ENCODE results near the gene VPS13D.

The VPS13D gene

DNA sequence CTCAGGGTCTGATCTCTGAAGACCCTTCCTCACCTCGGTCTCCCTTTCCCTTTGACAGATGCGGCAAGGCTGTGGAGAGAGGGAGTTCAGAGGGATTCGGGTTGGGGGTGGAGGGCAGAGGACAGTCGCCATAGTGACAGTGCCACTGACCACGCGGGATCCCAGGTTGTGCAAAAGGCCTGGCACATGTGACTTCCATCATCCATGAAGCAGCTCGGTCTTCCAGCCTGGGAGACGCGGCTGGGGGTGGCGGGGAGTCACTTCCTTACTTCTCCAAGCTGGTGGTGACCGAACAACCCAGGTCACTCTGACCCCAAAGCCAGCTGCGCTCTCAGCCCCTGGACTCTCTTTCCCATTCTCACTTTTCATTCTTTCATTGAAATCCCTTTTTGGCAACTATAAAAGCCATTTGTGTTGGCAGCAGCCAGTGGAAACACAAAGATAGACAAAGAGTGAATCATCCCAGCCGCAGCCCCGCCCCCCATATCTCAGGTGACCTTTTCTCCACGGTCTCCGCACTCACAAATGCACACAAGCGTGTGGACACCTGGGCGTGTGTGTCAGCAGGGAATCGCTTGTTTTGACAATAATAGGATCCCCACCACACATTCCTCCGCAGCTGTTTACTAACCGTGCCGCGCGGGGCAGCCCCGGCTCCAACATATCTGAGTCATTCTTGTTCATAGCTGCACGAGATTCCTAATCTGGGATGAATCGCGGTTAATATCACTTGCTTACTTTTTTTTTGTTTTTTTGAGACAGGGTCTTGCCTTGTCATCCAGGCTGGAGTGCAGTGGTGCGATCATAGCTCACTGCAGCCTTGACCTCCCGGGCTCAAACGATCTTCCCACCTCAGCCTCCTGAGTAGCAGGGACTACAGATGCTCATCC, 319.9 kb downstream of the VPS13D start:
- Histone ChIP-seq H3K36me3 (ENCODE audit: insufficient read depth, low read length) (no peaks in the 10 kb centered on the region), H3K9me3 (ENCODE audit: control insufficient read depth, insufficient read depth, low read length) (no peaks in the 10 kb centered on the region), H3K9ac (ENCODE audit: low read depth, low read length) (no peak overlapping the region), H3K4me1 (ENCODE audit: insufficient read depth, low read length) (peaks cover 19% of the 10 kb centered on the region)

GRCh38 chr1:12551584-12551983, 321.8 kb downstream of the VPS13D start:
- H3K9ac ChIP-seq (ENCODE audit: low read depth, low read length) = no peak overlapping the region
- H3K4me1 ChIP-seq (ENCODE audit: insufficient read depth, low read length) = peaks cover 20% of the 10 kb centered on the region
- no peaks in the 10 kb centered on the region for H3K9me3 ChIP-seq (ENCODE audit: control insufficient read depth, insufficient read depth, low read length)
- no peaks in the 10 kb centered on the region for H3K36me3 ChIP-seq (ENCODE audit: insufficient read depth, low read length)

DNA sequence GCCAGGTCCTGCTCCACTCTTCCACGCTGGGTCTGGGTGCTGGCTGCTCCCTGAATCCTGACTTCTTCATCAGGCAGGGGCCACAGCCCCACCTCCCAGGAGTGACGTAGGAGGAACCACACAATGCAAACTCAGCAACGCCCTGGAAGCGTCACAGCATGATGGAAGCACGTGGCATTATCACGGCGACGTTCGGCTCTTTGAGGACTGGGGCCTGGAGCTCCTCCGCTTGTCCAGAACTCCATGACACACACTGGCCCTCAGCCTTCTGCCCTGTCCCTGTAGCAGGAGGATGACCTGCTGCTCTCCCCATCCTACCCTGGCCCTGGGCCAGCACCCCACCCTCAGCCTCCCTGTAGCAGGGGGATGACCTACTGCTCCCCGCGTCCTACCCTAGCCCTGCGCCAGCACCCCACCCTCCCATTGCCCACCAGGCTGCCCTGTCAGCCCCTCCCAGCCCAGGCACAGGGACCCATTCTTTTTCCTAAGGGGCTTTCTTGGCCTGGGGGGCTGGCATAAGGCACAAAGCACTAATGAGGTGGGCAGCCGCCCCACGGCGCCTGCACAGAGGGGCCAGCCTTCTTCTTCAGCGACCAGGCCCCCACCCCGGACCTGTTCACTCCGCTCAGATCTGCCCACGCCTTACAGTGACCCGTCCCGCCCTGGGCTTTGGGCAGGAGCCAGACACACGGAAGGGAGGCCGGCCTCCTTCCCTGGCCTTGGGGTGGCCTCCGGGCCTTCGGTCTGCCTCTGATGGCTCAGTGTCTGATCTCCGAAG, 322.5 kb downstream of the VPS13D start:
- peaks cover 20% of the 10 kb centered on the region for H3K4me1 ChIP-seq (ENCODE audit: insufficient read depth, low read length)
- H3K9me3 ChIP-seq (ENCODE audit: control insufficient read depth, insufficient read depth, low read length) = peaks cover 1% of the 10 kb centered on the region
- no peak overlapping the region for H3K9ac ChIP-seq (ENCODE audit: low read depth, low read length)
- no peaks in the 10 kb centered on the region for H3K36me3 ChIP-seq (ENCODE audit: insufficient read depth, low read length)

DNA sequence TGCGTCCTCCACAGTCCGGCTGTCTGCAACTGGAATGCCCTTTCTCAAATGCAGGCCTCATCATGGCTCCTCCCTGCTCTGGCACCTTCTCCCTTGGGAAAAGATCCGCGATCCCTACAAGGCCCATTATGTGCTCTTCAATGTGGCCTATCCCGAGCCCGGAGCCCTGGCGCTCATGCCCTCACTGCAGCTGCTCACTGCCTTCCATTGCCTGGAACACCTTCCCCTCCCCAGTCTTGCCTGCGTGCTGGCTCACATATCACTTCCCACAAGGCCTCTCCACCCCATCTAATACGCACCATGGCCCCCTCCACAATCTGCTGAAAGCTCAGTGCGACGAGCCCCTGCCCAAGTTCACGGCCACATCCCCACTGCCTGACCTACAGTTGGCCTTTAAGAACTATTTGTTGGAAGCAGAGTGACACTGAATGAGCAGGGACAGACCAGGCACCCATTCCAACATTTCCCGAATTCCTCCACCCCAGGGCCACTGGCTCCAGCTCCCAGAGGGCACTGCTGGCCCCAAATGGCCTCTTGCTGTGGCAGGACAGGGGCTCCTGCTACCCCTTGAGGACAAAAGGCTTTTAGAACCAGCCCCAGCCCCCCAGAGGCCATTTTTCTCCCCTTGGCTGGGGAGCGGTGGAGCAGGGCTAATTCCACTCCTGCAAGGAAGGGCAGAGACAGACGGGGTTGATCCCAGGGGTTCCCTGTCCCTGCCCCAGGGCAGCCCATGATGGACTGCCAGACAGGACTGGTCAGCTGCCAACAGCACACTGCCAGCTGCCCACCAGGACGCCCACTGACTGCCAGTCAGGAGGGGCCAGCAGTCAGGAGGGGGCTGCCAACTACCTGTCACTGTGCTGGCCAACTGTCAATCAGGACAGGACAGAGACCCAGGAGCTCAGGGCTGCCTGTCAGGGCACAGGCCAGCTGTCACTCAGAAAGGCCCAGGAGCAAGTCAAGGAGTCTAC, 323.4 kb downstream of the VPS13D start:
- Histone ChIP-seq H3K9me3 (ENCODE audit: control insufficient read depth, insufficient read depth, low read length) (peaks cover 7% of the 10 kb centered on the region), H3K4me1 (ENCODE audit: insufficient read depth, low read length) (peaks cover 20% of the 10 kb centered on the region), H3K9ac (ENCODE audit: low read depth, low read length) (no peak overlapping the region), H3K36me3 (ENCODE audit: insufficient read depth, low read length) (no peaks in the 10 kb centered on the region)

GRCh38 chr1:12553963-12554362, 324.1 kb downstream of the VPS13D start:
- Histone ChIP-seq H3K36me3 (ENCODE audit: insufficient read depth, low read length) (no peaks in the 10 kb centered on the region), H3K4me1 (ENCODE audit: insufficient read depth, low read length) (peaks cover 20% of the 10 kb centered on the region), H3K9ac (ENCODE audit: low read depth, low read length) (no peak overlapping the region), H3K9me3 (ENCODE audit: control insufficient read depth, insufficient read depth, low read length) (peaks cover 7% of the 10 kb centered on the region)

DNA sequence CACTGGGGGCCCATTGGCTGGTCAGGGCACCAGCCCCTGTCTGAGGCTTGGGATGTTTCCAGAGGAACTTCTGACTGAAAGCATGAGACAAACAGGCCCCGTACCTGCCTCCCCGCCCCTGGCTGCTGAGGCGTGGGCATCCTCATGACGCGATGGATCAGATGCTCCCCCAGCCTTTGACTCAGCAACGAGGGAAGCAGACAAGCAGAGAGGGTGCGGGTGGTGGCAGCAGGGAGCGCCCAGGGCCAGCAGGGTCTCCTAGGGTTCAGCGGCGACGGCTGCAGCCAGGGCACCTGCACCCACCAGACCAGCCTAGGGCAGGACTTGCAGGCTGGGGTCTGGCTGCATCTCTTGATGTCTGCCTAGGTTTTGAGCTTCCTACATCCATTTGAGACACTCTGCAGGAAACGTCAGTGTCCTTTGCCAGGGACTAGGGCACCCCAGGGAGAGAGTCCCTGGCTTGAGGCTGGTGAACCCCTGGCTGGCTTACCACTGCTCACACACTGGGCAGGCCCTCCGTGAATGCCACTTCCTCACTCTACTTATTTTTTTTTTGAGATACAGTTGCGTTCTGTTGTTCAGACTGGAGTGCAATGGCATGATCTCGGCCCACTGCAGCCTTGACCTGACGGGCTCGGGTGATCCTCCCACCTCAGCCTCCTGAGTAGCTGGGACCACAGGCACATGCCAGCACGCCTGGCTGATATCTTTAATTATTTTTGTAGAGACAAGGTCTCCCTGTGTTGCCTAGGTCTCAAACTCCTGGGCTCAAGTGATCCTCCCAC, 324.9 kb downstream of the VPS13D start:
- Histone ChIP-seq H3K4me1 (ENCODE audit: insufficient read depth, low read length) (peaks cover 14% of the 10 kb centered on the region), H3K9ac (ENCODE audit: low read depth, low read length) (no peak overlapping the region), H3K36me3 (ENCODE audit: insufficient read depth, low read length) (no peaks in the 10 kb centered on the region), H3K9me3 (ENCODE audit: control insufficient read depth, insufficient read depth, low read length) (peaks cover 7% of the 10 kb centered on the region)

DNA sequence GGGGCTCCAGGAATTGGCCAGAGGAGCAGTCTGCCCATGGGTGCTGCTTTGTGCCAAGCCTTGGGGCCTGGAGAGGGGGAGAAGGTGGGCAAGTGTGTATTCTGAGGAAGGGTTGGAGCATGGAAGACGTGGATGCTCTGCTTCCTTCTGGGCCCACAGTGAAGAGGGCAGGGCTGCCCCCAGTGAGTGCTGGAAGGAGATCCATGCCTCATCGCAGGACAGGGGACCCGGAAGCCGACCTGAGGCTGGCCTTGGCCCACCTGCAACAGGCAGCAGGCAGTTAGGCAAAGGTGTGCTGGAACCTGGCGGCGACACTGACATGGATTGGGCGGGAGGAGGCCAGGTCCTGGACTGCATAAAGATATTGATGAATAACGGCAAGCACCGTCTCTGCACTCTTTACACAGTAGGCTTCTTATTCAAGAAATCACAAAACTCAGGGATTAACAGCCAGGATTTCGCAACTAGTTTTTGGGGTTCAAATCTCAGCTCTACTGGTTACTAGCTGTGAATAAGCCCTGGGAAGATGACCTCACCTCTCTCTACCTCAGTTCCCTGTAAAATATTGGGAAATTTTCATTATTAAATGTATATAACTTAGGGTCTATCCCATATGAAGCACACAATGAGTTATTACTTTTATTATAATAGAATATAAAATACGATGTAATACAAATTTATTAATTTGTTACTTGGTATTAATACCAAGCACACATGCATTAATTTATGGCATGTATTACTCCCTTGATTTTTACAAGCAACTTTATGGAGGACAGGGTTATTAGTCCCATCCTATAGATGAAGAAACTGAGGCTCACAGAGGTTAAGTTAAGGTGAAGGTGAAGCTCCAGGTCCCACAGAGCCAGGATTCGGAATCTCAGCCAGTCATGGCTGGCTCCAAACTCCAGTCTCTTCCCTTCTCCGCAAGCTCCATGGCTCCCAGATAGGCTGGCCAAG, 325.9 kb downstream of the VPS13D start:
- Histone ChIP-seq H3K9ac (ENCODE audit: low read depth, low read length) (no peak overlapping the region), H3K4me1 (ENCODE audit: insufficient read depth, low read length) (peaks cover 11% of the 10 kb centered on the region), H3K9me3 (ENCODE audit: control insufficient read depth, insufficient read depth, low read length) (peaks cover 7% of the 10 kb centered on the region), H3K36me3 (ENCODE audit: insufficient read depth, low read length) (no peaks in the 10 kb centered on the region)

DNA sequence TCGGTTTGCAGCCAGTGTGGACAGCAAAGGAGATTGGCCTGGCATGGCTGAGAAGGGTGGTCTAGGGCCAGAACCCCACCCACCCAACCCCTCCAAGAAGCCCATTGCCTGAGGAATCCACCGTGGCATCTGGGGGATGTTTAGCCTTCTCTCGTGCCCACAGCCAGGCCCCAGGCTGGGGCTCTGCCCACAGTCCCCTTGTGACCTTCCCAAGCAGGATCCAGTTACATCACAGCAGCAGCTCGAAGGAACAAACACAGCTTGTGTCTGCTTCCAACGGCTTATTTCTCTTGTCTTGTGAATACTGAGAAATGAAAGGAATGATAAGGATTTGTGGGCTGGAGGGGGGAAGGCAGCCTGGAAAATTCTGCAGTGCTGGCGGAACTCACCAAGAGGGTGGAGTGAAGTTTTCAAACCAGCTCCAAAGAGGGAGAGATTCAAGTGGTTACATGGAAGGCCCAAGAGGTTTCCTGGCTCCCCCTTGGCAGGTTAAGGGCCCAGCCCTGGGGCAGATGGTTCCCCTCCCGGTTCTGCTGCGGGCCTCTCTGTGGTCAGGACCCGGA, 326.6 kb downstream of the VPS13D start:
- H3K36me3 ChIP-seq (ENCODE audit: insufficient read depth, low read length) = no peaks in the 10 kb centered on the region
- H3K4me1 ChIP-seq (ENCODE audit: insufficient read depth, low read length) = peaks cover 11% of the 10 kb centered on the region
- H3K9me3 ChIP-seq (ENCODE audit: control insufficient read depth, insufficient read depth, low read length) = peaks cover 7% of the 10 kb centered on the region
- H3K9ac ChIP-seq (ENCODE audit: low read depth, low read length) = no peak overlapping the region

GRCh38 chr1:12556957-12557935, 327.4 kb downstream of the VPS13D start:
- Histone ChIP-seq H3K36me3 (ENCODE audit: insufficient read depth, low read length) (no peaks in the 10 kb centered on the region), H3K4me1 (ENCODE audit: insufficient read depth, low read length) (peaks cover 11% of the 10 kb centered on the region), H3K9me3 (ENCODE audit: control insufficient read depth, insufficient read depth, low read length) (peaks cover 7% of the 10 kb centered on the region), H3K9ac (ENCODE audit: low read depth, low read length) (no peak overlapping the region)

DNA sequence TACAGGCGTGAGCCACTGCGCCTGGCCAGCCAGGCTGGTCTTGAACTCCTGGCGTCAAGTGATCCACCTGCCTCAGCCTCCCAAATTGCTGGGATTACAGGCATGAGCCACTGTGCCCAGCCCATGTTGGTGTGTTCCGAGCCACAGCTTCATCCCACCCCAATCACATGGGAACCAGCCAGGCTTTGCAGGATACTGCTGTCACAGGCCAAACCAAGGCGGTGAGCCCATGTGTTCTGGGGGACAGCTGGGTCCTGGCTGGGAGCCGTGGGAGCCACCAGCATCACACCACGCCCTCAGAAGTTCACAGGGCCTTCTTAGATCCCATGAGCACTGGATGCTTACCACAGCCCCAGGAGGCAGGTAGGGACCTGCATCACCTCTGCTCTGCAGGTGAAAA, 331.3 kb downstream of the VPS13D start:
- H3K4me1 ChIP-seq (ENCODE audit: insufficient read depth, low read length) = peaks cover under 1% of the 10 kb centered on the region; the same call in 1 of the 2 replicates
- H3K9me3 ChIP-seq (ENCODE audit: control insufficient read depth, insufficient read depth, low read length) = peaks cover 7% of the 10 kb centered on the region
- no peak overlapping the region for H3K9ac ChIP-seq (ENCODE audit: low read depth, low read length)
- H3K36me3 ChIP-seq (ENCODE audit: insufficient read depth, low read length) = no peaks in the 10 kb centered on the region
